ENCODE results near the gene SMOC2. TPM values are rescaled to one million over a fixed set of nuclear protein-coding genes. Genes with fewer than 3 reads are reported as not detected.

SMOC2 gene
- total RNA-seq, 4 donors from 2014 or later: 9.0 to 25.7 (median 15.2) TPM

GRCh38 chr6:168546730-168547129 lies 105.7 kb downstream of the SMOC2 start:
- 94 to 96% methylated on average over 10 of the region's 10 CpGs for WGBS, 2 donors
- H3K27ac ChIP-seq: no peak overlapping the region
- H3K4me3 ChIP-seq (replicated peaks in 1 of 3): no peak overlapping the region
- no peaks in the 10 kb centered on the region for H3K4me1 ChIP-seq
- TF ChIP-seq CTCF (IDR thresholded peaks at IDR 0.05): no peak
- no peak for TF ChIP-seq POLR2A (IDR thresholded peaks at IDR 0.05)
- no peaks in the 10 kb centered on the region for H3K36me3 ChIP-seq
- no peak for DNase-seq
- H3K27me3 ChIP-seq: no peaks in the 10 kb centered on the region
- intact Hi-C loops (cut with DNase I): no loop called here
- no peaks in the 10 kb centered on the region for H3K9me3 ChIP-seq

- Histone ChIP-seq H3K27ac (no peak overlapping the region), H3K9me3 (no peaks in the 10 kb centered on the region), H3K27me3 (no peaks in the 10 kb centered on the region), H3K4me3 (replicated peaks in 1 of 3) (no peak overlapping the region), H3K4me1 (no peaks in the 10 kb centered on the region), H3K36me3 (no peaks in the 10 kb centered on the region)
- WGBS, 2 donors: 71 to 76% methylated on average over 8 of the region's 8 CpGs
- DNase-seq: no peak
- TF ChIP-seq CTCF (IDR thresholded peaks at IDR 0.05) (no peak), POLR2A (IDR thresholded peaks at IDR 0.05) (no peak)
- intact Hi-C loops (cut with DNase I): no loop called here
Observed at GRCh38 chr6:168550326-168550725, 109.3 kb downstream of the SMOC2 start.

GRCh38 chr6:168554472-168554871 lies 113.5 kb downstream of the SMOC2 start:
- Histone ChIP-seq H3K27me3 (no peaks in the 10 kb centered on the region), H3K36me3 (no peaks in the 10 kb centered on the region), H3K27ac (no peak overlapping the region), H3K9me3 (no peaks in the 10 kb centered on the region), H3K4me1 (no peaks in the 10 kb centered on the region), H3K4me3 (replicated peaks in 1 of 3) (no peak overlapping the region)
- WGBS, 2 donors: 75 to 91% methylated on average over 10 of the region's 10 CpGs
- no peak for TF ChIP-seq POLR2A (IDR thresholded peaks at IDR 0.05)
- TF ChIP-seq CTCF (IDR thresholded peaks at IDR 0.05): no peak
- no peak for DNase-seq
- intact Hi-C loops (cut with DNase I): no loop called here

- H3K27ac ChIP-seq: no peak overlapping the region
- TF ChIP-seq CTCF (IDR thresholded peaks at IDR 0.05) (no peak), POLR2A (IDR thresholded peaks at IDR 0.05) (no peak)
- no peaks in the 10 kb centered on the region for H3K27me3 ChIP-seq
- no peaks in the 10 kb centered on the region for H3K4me1 ChIP-seq
- WGBS, 2 donors: 94 to 95% methylated on average over 30 to 33 of the region's 33 CpGs
- no peak for DNase-seq
- no peaks in the 10 kb centered on the region for H3K9me3 ChIP-seq
- intact Hi-C loops (cut with DNase I): no loop called here
- H3K4me3 ChIP-seq (replicated peaks in 1 of 3): no peak overlapping the region
- H3K36me3 ChIP-seq: no peaks in the 10 kb centered on the region
Observed at GRCh38 chr6:168554898-168555617, 114.1 kb downstream of the SMOC2 start.

- DNase-seq: no peak
- WGBS, 2 donors: 93 to 95% methylated on average over 18 to 20 of the region's 41 CpGs
- H3K27ac ChIP-seq: no peak overlapping the region
Observed at GRCh38 chr6:168555618-168556273, 114.8 kb downstream of the SMOC2 start.

More at GRCh38 chr6:168555618-168556273, 114.8 kb downstream of the SMOC2 start:
- Histone ChIP-seq H3K4me3 (replicated peaks in 1 of 3) (no peak overlapping the region), H3K27me3 (no peaks in the 10 kb centered on the region), H3K4me1 (no peaks in the 10 kb centered on the region), H3K9me3 (no peaks in the 10 kb centered on the region), H3K36me3 (no peaks in the 10 kb centered on the region)
- intact Hi-C loops (cut with DNase I): no loop called here
- TF ChIP-seq POLR2A (IDR thresholded peaks at IDR 0.05) (no peak), CTCF (IDR thresholded peaks at IDR 0.05) (no peak)

Data from thyroid gland (tissue), 4 donors.